ENCODE data around the gene MAGI1. TPM values are rescaled to one million over a fixed set of nuclear protein-coding genes. Genes with fewer than 3 reads are reported as not detected.

MAGI1 gene
- total RNA-seq, result 34.1 TPM
- long read RNA-seq, partial matches to known transcripts, result 6 of 21 reads
- long read RNA-seq, other reads (novel, unspliced or antisense), result 15 of 21 reads

DNA sequence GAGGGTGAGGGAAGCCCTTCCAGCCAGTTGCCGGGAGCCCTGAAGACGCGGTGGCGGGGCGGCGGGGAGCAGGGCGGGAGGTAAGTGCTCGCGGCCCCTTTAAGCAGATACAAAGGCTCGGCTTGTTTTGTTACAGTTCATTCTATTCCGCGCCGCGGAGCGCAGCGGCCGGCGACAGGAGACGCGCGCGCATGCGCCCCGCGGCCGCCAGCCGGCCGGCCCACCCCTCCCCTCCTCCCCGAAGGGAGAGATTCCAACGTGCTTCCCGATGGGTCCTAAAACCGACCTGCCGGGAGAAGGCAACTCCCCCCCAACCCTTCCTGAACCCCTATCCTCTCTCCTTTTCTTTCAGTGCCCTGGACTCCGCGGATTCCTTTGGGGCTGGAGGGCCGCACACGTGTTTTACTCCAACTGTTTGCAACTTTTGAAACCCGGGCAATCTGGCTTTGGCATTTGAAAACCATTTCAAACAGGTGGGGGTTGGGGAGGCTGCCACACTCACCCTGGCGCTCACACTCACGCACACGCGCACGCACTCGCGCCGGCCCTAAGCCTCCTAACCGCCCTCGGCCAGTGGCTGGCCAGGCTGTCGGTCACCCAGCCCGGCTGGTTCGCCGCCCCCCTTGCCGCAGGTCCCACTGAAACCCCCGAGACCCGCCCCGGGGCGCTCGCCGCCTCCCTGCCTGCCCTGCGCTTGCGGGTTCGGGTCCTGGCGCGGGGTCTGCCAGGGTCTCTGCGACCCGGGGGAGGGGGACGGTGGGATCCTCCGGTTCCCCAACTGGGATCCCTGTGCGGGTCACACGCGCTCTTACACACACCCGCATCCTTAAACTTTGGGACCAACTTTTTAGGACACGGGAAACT is at the start of gene MAGI1:
Gene MAGI1, minus strand, starts transcription at position 193 of the 864 bp plus-strand sequence. CDS start 610 bp downstream, outside the sequence.
- ATAC-seq (ENCODE audit: poor library complexity) (peak; percentile 93), DNase-seq (peak; percentile 91)
- intact Hi-C loops (cut with DNase I), result loop anchor here (5.0 kb wide), 4 partner anchors 47 to 257 kb away; no protein-coding TSS in a partner anchor

DNA sequence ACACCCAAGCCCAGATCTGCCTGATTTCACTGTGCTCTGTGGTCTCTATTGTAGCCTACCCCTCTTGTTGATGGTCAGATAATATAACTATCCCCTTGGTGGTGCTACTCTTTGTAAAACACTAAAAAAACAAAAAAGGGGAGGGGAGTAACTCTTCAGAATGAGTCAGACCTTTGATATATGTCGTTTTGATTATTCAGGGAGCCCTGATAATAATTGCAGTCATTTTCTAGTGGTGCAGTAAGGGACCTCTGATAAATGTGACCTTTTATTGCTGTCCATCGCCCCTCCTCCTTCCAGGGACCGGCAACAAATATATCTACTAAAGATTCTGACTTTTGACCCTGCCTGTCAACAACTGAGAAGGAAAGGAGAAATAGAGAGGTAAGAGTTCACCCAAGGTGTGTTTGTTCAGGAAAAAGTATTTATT is 45.1 kb upstream of the MAGI1 start:
- DNase-seq (no peak), ATAC-seq (ENCODE audit: poor library complexity) (no peak)
- intact Hi-C loops (cut with DNase I), result no loop called here

DNA sequence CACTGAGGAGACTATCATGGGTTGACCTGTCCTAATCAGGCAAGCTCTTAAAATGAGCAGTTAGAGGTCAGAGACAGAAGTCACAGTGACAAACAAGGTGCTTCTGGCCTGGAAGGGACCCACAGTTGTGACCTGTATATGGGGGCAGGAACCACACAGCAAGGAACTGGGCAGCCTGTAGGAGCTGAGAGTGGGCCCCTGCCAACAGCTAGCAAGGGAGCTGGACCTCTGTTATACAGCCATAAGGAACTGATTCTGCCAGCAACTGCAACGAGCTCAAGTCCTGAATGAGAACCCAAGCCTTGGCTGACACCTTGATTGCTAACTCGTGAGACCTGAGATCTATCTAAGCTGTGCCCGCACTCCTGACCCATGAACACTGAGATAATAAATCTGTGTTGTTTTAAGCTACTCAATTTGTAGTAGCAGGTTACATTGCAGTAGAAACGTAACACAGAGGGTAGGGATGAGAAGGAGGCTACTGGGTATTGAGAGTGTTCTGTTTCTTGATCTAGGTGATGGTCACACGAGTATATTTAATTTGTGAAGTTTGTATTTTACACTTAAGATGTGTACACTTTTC is 44.5 kb upstream of the MAGI1 start:
- intact Hi-C loops (cut with DNase I), result no loop called here
- ATAC-seq (ENCODE audit: poor library complexity) (no peak), DNase-seq (no peak)

DNA sequence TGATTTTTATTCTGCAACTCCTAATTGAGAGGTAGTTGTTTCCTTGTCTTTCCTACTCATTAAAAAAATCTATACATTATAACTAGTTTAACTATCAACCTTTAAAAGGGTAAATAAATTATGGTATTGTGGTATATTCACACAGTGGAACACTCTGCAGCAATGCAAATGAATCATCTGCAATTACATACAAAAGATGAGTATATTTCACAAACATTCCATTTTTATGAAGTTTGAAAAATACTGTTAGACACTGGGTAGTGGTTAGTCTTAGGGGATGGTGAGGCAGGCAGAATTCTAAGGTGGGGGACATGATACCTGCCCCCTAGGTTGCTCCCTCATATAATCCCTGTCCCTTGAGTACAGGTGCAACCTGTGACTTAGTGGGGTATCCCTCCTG is 44.0 kb upstream of the MAGI1 start:
- ATAC-seq (ENCODE audit: poor library complexity) (no peak), DNase-seq (no peak)
- intact Hi-C loops (cut with DNase I), result no loop called here

DNA sequence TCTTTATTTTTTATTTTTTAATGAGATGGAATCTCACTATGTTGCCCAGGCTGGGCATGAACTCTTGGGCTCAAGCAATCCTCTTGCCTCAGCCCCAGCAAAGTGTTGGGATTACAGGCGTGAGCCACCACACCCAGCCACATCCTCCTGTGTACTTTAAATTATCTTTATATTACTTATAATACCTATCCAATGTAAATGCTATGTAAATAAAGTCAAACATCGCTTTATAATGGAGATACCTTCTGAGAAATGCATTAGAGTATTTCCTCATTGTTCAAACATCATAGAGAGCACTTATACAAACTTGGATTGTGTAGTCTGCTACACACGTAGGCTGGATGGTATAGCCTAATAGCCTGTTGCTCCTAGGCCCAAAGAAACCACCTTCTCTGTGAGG is 41.4 kb upstream of the MAGI1 start:
- no peak for DNase-seq
- no peak for ATAC-seq (ENCODE audit: poor library complexity)
- intact Hi-C loops (cut with DNase I), result no loop called here

DNA sequence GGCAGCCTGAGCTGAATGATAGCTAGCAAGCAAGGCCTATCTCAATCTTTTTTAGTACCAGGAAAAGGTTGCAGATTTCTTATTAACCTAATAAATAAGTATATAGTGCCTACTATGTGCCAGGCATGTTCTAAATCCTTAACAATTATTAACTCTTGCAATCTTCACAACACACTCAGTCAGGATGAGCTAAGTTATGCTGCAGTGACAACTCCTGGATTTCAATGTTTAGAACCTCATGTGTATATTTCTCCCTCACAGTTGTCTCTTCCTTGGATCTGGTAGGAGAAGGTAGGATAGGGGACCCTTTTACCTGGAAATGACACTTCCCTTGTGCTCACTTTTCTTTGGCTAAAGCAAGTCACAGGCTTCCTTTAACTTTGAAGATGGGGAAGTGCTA is 39.3 kb upstream of the MAGI1 start:
- no peak for DNase-seq
- intact Hi-C loops (cut with DNase I), result no loop called here

DNA sequence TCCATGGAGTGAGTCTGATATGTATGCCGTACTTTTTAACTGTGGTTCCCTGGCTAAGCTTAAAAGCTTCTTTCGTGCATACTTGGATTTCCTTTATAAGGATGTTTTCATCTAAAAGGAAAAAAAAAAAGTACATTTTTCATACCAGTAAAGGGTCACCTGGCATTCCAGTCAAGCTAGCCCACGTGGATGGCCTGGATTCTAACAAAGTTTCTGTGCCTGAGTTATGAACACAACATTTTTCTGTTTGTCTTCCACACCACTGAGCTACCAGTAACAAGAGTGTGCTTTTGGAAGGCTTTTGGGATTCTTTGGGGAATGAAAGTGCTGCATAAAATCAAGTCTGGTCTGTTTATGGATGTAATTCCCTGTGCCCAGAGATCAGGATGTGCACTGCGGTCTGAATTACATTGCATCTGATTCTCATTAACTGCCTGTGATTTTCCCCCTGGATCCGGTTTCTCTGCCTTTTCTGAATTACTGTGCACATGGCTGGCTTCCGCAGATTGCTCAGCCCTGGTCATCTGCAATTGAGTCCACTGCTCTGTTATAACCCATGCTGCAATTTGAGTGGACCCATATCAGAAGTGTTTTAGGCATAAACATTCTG is 38.2 kb upstream of the MAGI1 start:
- no peak for DNase-seq
- intact Hi-C loops (cut with DNase I), result no loop called here
- no peak for ATAC-seq (ENCODE audit: poor library complexity)

More for the DNA sequence above, 39.3 kb upstream of the MAGI1 start:
- no peak for ATAC-seq (ENCODE audit: poor library complexity)

DNA sequence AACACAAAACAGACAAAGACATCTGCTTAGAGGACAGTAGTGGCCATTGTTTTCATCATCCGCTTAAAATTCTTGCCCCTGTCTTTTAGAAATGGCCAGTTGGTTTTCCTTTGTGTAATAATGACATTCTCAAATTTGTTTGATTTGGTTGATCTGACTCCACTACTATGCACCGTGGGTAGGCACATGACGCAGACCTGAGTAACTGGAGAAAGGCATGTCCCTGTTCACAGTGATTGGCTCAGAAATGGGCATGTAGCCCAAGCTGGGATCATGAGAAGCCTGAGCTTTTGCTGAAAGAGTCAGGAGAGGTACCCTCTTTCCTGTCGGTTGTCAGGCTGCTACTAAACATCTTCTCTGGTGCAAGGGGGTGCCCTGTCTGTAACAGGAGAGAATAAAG is 36.6 kb upstream of the MAGI1 start:
- DNase-seq (no peak), ATAC-seq (ENCODE audit: poor library complexity) (no peak)
- intact Hi-C loops (cut with DNase I), result no loop called here

DNA sequence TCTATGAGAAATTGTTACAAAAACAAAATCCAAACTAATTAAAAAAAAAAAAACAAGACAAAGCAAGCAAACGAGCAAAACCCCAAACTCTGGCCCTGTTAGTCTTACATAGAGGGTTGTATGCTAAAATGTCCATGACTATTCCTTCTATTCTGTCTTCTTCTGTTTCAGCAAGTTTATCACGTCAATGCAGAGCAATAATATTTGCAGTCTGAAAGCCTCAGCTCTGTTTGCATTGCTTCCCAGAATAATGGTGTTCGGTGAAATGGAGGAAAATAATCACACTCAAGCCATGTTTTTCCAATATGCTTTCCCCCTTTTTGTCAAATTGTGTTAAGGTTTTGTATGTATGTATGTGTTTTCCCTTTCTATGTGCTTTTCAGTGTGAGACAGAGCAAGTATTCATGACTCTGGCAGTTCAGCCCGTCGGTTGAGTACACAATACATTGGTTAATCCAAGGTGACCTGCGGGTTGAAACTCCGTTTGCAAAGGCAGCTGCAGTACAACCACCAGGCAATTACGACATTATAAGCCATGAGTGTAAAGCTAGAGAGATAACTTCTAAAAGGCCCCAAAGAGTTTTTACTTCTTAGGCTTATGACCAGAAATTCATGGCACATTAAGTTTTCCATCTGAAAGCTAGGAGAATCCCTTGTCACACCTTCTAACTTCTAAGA is 34.9 kb upstream of the MAGI1 start:
- no peak for DNase-seq
- intact Hi-C loops (cut with DNase I), result no loop called here
- no peak for ATAC-seq (ENCODE audit: poor library complexity)

DNA sequence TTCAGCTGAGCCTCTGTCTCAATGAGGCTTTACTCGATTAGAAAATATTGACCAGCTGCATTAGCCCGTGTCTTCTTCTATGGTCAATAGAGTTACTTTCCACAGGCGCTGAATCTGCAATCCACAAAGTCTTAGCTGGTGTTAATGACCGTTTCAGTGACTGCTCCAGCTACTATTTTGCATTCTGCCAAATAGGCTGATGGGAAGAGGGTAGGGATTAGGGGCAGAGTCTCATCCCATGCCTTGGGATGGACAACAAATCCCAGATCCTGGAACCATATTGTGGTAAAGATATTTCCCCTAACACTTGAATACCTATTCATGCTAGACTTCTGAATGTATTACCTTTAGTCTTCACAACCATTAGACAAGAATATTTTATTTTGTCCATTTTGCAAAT is 29.5 kb upstream of the MAGI1 start:
- no peak for ATAC-seq (ENCODE audit: poor library complexity)
- no peak for DNase-seq
- intact Hi-C loops (cut with DNase I), result no loop called here

DNA sequence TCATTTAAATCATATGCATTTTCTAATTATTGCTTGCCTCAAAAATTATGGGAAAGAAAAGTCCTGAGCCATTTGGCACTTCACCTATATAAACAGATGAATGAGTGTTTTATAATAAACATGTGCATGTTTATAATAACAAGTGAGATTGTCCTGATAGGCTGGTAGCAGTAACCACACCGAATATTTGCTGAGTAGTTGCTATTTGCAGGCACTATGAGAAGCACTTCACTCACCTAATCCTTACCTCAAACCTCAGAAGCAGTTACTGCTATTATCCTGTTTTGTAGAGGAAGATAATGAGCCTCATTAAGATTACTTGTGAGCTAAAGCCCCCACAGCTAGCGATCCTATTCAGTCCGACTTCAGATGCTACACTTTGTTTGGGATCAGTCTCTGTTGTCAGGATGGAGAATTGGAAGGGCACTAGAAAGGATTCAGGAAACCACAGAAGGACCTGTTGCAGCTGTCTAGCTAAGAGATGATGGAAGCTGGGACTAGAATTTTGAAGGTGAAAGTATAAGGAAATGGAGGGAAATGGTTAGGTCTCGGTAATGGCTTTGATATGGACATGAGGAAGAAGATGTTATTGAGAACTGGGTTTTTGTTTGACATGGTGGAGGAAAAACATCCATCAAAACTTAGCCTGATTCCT is 28.4 kb upstream of the MAGI1 start:
- DNase-seq, result no peak
- no peak for ATAC-seq (ENCODE audit: poor library complexity)
- intact Hi-C loops (cut with DNase I), result no loop called here

DNA sequence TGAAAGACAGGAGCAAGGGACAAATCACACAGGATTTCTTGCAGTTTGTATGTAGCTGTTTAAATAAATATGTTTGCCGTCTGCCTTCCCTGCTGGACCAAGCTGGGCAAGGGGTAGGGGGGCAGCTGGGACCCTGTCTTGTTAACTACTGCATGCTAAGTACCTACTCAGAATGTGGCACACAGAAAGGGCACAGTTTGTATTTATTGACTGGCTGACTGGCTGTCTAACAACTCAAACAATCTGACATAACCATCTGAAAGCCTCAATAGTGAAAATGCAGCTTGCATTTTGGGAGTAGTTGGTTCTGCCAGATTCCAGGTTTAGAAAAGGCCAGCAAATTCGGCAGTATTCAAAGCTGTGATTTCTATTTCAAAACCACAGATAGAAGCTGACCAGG is 16.6 kb upstream of the MAGI1 start:
- intact Hi-C loops (cut with DNase I), result no loop called here
- no peak for ATAC-seq (ENCODE audit: poor library complexity)

DNA sequence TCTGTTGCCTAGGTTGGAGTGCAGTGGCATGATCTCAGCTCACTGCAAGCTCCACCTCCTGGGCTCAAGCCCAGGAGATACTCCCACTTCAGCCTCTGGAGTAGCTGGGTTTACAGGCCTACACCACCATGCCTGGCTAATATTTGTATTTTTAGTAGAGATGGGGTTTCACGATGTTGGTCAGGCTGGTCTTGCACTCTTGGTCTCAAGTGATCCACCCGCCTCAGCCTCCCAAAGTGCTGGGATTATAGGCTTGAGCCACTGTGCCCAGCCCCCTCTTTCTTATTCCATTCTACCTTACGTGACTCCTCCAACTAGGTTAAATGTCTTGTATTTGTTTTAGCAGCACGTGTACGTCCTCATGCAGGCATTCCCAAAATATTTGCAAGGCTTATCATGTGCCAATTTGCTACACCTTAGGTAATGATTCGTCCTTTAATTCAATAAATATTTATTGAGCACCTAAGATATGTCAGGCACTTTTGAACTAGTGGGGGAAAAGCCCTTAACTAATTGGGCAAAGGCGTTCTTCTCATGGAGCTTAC is 14.9 kb upstream of the MAGI1 start:
- ATAC-seq (ENCODE audit: poor library complexity), result peak; percentile 80
- intact Hi-C loops (cut with DNase I), result no loop called here
- no peak for DNase-seq

More for the DNA sequence above, 16.6 kb upstream of the MAGI1 start:
- no peak for DNase-seq

DNA sequence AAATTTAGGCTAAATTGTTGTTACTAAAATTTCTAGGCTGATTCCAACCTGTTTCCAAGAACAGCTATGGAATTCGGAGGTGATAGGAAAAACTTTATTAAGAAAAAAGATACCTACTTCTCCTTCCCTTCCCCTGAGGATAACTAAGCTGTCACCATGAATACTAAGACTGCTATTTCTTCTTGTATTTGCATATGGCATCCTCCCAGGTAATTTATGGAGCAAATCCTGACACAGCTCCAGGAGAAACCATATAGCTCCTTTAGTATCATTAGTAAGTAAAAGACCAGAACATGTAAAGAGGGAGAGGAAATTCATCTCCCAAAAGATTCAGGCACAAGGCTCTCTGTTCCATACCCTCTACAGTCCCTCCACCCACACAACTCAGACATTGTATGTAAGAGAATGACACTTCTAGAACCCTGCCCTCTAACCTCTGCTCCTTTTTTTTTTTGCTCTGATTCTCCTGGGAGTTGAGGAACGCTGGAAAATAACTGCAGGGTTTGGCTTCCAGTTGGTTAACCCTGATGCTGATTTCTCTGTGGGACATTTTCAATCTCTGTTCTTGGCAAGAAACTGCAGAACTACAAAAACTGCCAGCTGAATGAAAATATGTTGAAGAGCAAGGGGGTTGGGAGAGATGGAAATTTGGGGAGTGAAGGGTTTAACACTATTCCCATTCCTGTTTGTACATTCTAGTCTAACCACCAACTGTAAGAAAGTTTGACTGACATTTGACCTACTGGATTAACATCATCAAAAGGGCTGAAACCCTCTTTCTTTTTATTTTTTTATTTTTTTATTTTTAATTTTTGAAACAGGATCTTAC is 14.2 kb upstream of the MAGI1 start:
- intact Hi-C loops (cut with DNase I), result no loop called here
- DNase-seq, result no peak
- ATAC-seq (ENCODE audit: poor library complexity), result peak; percentile 58

DNA sequence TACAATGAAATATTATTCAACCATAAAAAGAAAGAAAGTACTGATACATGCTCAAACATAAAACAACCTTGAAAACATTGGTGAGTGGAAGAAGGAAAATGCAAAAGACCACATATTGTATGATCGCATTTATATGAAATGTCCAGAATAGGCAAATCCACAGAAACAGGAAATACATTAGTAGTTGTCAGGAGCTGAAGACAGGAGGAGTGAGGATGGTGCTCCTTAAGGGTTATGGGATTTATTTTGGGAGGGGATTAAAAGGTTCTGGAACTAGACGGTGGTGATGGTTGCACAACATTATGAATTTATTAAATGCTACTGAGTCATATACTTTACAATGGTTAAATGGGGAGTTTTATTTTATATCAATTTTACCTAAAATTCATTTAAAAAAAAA is 12.1 kb upstream of the MAGI1 start:
- ATAC-seq (ENCODE audit: poor library complexity), result no peak
- no peak for DNase-seq
- intact Hi-C loops (cut with DNase I), result no loop called here

DNA sequence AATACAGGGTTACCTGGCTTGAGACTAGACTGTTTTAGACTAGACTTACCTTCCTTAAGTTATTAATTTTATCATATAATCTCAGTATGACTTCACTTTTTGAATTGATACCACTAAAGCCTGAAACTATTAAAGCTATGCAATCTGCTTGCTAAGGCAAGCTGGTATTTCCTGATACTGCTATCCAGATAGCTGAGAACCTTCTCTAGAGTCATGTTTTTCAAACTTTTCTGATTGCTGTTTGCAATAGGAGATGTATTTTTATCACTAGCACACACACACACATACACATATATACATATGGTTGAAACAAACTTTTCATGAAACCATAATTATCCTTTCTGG is 9.3 kb upstream of the MAGI1 start:
- ATAC-seq (ENCODE audit: poor library complexity), result no peak
- intact Hi-C loops (cut with DNase I), result no loop called here

DNA sequence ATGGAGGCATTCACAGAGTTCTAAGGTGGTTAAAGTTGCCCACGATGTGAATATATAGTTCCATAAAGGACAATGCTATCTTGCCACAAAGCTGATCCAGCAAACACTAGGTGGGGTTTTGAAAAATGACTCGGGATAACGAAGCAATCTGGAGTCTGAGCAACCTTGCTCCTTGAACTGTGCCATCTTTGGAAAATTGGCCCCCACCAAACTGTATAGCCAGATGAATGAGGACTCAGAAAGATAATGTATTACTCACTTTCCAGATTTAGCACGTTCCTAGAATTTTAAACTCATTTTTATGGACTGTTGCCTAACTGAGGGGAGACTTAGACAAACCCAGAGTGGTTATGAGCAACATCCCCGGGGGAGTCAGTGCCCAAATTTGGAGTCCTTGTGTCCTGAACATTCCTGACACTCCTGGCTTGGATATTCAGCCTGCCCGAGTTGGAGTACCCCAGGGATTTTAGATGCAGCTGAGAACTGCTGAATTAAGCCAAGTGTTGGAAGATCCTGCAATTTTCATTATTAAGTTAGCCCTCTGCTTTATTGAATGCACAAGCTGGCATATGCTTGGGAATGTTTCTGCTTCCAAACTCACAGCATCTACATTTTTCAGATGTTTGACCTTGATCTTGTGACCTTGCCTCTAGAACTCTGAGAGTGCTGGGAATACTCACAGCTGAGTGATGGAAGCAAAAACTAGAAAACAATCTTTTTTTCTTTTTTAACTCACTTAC is 8.8 kb upstream of the MAGI1 start:
- DNase-seq (no peak), ATAC-seq (ENCODE audit: poor library complexity) (peak; percentile 36)
- intact Hi-C loops (cut with DNase I), result no loop called here

More for the DNA sequence above, 9.3 kb upstream of the MAGI1 start:
- DNase-seq, result no peak

Data from Right ventricle myocardium superior (tissue), 1 donor.